NB4 (cell line): ENCODE results near the gene ADM2.

Experiments
- POLR2A ChIP-seq: IDR thresholded peaks from 2 replicates; pipeline ENCODE4 v1.6.1; 2011; ENCODE audit warnings: mild to moderate bottlenecking; ENCODE audit not compliant: insufficient read length; ENCODE audit errors: extremely low read depth
- TF ChIP-seq, protein P1 (sequence below): IDR thresholded peaks from one replicate; pipeline ENCODE4 v1.5.1; 2012; ENCODE audit warnings: low read depth, low read length

DNA sequence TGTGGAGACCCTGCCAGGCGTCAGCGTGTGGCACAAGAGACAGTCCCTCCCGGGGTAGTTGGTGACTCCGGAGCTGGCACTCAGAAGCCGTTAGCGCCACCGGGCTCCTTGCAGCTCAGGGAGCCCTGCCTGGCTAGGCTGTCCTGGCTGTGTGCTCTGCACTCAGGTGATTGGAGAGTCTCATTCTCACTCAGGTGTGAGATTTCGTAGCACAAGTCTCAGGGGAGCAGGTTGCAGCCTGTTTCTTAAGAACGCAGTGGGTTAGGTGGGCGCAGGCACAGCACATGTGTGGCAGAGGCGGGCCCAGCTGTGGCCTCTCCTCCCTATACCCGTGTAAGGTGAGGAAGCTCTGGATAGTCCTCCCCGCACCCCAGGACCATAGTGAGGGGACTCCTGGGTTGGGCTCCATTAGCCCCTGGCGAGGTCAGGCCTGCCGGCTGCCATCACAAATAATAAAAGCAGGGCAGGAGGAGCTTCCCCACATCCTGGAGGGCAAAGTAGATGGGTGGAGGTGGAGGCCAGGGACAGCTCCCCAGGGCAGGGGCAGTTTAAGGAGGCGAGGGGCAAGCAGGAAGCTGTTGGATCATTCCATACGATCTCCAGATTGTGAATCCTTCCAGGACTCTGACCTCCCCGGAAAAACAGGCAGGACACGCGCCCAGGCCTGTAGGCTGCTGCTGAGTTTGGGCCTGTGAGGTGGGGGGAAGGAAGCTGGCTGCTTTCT lies 45.9 kb upstream of the ADM2 start:
- TF ChIP-seq POLR2A, result no peak
- TF ChIP-seq, protein P1, sequence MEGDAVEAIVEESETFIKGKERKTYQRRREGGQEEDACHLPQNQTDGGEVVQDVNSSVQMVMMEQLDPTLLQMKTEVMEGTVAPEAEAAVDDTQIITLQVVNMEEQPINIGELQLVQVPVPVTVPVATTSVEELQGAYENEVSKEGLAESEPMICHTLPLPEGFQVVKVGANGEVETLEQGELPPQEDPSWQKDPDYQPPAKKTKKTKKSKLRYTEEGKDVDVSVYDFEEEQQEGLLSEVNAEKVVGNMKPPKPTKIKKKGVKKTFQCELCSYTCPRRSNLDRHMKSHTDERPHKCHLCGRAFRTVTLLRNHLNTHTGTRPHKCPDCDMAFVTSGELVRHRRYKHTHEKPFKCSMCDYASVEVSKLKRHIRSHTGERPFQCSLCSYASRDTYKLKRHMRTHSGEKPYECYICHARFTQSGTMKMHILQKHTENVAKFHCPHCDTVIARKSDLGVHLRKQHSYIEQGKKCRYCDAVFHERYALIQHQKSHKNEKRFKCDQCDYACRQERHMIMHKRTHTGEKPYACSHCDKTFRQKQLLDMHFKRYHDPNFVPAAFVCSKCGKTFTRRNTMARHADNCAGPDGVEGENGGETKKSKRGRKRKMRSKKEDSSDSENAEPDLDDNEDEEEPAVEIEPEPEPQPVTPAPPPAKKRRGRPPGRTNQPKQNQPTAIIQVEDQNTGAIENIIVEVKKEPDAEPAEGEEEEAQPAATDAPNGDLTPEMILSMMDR, result no peak
